Chondrocyte (in vitro differentiated cells): ENCODE results near the gene TMEM9. TPM values are rescaled to one million over a fixed set of nuclear protein-coding genes. Genes with fewer than 3 reads are reported as not detected.
A peak's percentile ranks its signal among the peaks of the same experiment; 100 is the strongest.

Experiments
- DNase-seq: peaks from one replicate; pipeline ENCODE4 v3.0.0; 2021; ENCODE audit warnings: mixed read lengths, low spot score
- H3K27ac Mint-ChIP-seq: one replicate; pipeline ENCODE4 v1.8.0; 2021; ENCODE audit warnings: mild to moderate bottlenecking, moderate library complexity, mixed read lengths; ENCODE audit not compliant: unreplicated experiment
- H3K27me3 Mint-ChIP-seq: 2 replicates; pipeline ENCODE4 v1.8.0; 2021; ENCODE audit warnings: low read depth, mixed read lengths
- H3K36me3 Mint-ChIP-seq: 2 replicates; pipeline ENCODE4 v1.8.0; 2021; ENCODE audit warnings: low read depth, mixed read lengths
- H3K4me1 Mint-ChIP-seq: 2 replicates; pipeline ENCODE4 v1.8.0; 2021; ENCODE audit warnings: low read depth, mild to moderate bottlenecking, mixed read lengths
- H3K4me3 Mint-ChIP-seq: one replicate; pipeline ENCODE4 v1.8.0; 2021; ENCODE audit warnings: mild to moderate bottlenecking, moderate library complexity, mixed read lengths; ENCODE audit not compliant: unreplicated experiment
- H3K9me3 Mint-ChIP-seq: 2 replicates; pipeline ENCODE4 v1.8.0; 2021; ENCODE audit warnings: low read depth, mixed read lengths
- total RNA-seq: library from RNA; stranded (reverse); gene quantifications from 3 replicates; pipeline ENCODE4 v1.2.1, GENCODE V29; 2021
- TF ChIP-seq, protein P1 (sequence below): fragments of 200-600 bp; sonication (generic); IDR thresholded peaks from 2 replicates; pipeline ENCODE4 v1.5.0; 2021; ENCODE audit warnings: antibody characterized with exemption, mild to moderate bottlenecking, moderate library complexity

TMEM9 gene
- total RNA-seq, 1 donor from 2014 or later: 57.3 TPM

DNA sequence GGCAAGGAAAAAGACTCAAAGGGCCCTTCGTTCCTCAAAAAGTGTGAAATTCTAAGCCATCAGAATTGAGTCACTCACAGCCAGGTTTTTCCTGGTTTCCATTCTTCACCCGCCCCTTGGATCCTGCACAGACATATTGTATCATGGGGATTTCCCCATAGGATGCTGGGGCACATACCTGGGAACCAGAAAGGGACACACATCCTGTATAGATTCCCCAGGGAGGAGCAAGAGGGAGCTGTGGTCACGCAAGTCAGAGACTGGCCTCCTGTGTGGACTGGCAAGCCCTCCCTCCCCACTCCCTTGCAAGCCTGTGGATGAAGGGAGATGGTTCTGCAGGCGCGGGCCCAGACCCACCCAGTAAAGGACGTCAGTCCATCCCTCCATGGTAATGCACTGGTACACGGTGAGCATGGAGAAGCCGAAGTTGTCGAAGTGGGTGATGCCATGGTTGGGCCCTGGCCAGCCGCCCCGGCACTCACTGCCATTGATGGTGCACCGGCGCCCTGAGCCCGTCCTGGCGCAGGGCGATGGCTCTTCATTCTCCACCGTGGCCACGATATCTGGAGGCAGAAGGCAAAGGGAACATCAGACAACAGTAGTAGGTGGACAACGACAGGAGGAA is 65.3 kb downstream of the TMEM9 start:
- DNase-seq: no peak
- Mint-ChIP-seq H3K9me3 (no peaks in the 10 kb centered on the region), H3K4me1 (peaks cover 25% of the 10 kb centered on the region), H3K4me3 (no peak overlapping the region), H3K36me3 (no peaks in the 10 kb centered on the region), H3K27ac (no peak overlapping the region), H3K27me3 (peaks cover 7% of the 10 kb centered on the region)
- TF ChIP-seq, protein P1, sequence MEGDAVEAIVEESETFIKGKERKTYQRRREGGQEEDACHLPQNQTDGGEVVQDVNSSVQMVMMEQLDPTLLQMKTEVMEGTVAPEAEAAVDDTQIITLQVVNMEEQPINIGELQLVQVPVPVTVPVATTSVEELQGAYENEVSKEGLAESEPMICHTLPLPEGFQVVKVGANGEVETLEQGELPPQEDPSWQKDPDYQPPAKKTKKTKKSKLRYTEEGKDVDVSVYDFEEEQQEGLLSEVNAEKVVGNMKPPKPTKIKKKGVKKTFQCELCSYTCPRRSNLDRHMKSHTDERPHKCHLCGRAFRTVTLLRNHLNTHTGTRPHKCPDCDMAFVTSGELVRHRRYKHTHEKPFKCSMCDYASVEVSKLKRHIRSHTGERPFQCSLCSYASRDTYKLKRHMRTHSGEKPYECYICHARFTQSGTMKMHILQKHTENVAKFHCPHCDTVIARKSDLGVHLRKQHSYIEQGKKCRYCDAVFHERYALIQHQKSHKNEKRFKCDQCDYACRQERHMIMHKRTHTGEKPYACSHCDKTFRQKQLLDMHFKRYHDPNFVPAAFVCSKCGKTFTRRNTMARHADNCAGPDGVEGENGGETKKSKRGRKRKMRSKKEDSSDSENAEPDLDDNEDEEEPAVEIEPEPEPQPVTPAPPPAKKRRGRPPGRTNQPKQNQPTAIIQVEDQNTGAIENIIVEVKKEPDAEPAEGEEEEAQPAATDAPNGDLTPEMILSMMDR: no peak

GRCh38 chr1:201088395-201088794 is 65.9 kb downstream of the TMEM9 start:
- H3K27me3 Mint-ChIP-seq: peaks cover 8% of the 10 kb centered on the region
- TF ChIP-seq, protein P1: no peak

DNA sequence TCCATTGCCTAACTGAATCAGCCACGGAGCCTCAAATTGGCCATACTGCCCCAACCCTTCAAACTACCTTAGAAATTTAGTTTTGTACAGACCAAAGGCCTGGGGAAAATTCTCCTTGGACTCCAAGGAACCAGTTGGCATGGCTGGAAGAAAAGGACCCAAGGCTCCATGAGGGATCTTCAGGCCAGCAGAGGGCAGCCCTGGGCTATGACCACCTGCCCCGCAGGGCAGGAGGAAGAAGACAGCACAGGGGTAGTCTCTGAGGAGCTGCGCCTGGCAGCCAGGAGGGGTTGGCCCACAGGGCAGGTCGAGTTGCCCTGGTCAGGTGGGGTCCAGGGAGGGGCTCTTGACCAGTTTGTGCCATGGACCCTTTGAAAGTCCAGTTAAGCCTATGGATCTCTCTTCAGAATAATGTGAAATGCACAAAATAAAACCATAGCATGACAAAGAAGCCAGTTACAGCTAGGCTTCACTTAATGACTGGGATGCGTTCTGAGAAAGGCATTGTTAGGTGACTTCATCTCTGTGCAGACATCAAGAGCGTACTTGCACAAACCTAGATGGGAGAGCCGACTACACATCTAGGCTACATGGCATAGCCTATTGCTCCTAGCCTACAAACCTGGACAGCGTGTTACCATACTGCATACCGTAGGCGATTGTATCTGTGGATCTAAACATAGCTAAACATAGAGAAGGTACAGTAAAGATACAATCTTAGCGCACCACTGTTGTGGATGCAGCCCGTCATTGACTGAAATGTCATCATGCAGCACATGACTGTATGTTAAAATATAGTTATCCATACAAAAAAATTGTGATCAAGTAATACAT is 68.2 kb downstream of the TMEM9 start:
- peaks cover 13% of the 10 kb centered on the region for H3K27me3 Mint-ChIP-seq
- TF ChIP-seq, protein P1: peak; percentile 77
- no peak for DNase-seq
- no peak overlapping the region for H3K27ac Mint-ChIP-seq
- no peaks in the 10 kb centered on the region for H3K9me3 Mint-ChIP-seq
- H3K4me1 Mint-ChIP-seq: peaks cover 18% of the 10 kb centered on the region
- H3K4me3 Mint-ChIP-seq: no peak overlapping the region
- no peaks in the 10 kb centered on the region for H3K36me3 Mint-ChIP-seq

More at GRCh38 chr1:201088395-201088794, 65.9 kb downstream of the TMEM9 start:
- no peaks in the 10 kb centered on the region for H3K36me3 Mint-ChIP-seq
- H3K9me3 Mint-ChIP-seq: no peaks in the 10 kb centered on the region
- DNase-seq: no peak
- H3K4me3 Mint-ChIP-seq: no peak overlapping the region
- no peak overlapping the region for H3K27ac Mint-ChIP-seq
- peaks cover 25% of the 10 kb centered on the region for H3K4me1 Mint-ChIP-seq

Other genes starting within 250 kb of the TMEM9 start
- gene KIF21B, start 130.8 kb downstream of the TMEM9 start, total RNA-seq: 1.1 to 2.6 TPM (median 2.6 TPM) in 3 replicates
- gene CACNA1S, start 42.0 kb downstream of the TMEM9 start, total RNA-seq: 0.07 to 0.46 TPM (median 0.40 TPM) in 3 replicates
- 0.19 TPM in 1 of 3 replicates, not detected in the others for gene ASCL5, start 27.3 kb downstream of the TMEM9 start, total RNA-seq
- gene IGFN1, start 36.4 kb upstream of the TMEM9 start, total RNA-seq: 0.24 to 1.9 TPM (median 1.6 TPM) in 3 replicates
- gene PKP1, start 129.0 kb upstream of the TMEM9 start, total RNA-seq: 0.07 to 4.1 TPM (median 4.0 TPM) in 3 replicates
- 20.3 to 21.6 TPM (median 21.2 TPM) in 3 replicates for gene TNNT2, start 223.2 kb upstream of the TMEM9 start, total RNA-seq
- gene LAD1, start 244.8 kb upstream of the TMEM9 start, total RNA-seq: 0.17 to 0.34 TPM in 2 of 3 replicates, not detected in the other